ENCODE data around the gene CTAGE15.
"Not testable (repeated sequence)": the region's sequence is repeated elsewhere in the genome, so short reads cannot be mapped to it uniquely, and the experiment has no call there.

CTAGE15 gene, protein sequence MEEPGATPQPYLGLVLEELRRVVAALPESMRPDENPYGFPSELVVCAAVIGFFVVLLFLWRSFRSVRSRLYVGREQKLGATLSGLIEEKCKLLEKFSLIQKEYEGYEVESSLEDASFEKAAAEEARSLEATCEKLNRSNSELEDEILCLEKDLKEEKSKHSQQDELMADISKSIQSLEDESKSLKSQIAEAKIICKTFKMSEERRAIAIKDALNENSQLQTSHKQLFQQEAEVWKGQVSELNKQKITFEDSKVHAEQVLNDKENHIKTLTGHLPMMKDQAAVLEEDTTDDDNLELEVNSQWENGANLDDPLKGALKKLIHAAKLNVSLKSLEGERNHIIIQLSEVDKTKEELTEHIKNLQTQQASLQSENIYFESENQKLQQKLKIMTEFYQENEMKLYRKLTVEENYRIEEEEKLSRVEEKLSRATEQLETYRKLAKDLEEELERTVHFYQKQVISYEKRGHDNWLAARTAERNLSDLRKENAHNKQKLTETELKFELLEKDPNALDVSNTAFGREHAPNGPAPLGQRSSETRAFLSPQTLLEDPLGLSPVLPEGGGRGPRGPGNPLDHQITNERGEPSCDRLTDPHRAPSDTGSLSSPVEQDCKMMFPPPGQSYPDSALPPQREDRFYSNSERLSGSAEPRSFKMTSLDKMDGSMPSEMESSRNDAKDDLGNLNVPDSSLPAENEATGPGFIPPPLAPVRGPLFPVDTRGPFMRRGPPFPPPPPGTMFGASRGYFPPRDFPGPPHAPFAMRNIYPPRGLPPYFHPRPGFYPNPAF

DNA sequence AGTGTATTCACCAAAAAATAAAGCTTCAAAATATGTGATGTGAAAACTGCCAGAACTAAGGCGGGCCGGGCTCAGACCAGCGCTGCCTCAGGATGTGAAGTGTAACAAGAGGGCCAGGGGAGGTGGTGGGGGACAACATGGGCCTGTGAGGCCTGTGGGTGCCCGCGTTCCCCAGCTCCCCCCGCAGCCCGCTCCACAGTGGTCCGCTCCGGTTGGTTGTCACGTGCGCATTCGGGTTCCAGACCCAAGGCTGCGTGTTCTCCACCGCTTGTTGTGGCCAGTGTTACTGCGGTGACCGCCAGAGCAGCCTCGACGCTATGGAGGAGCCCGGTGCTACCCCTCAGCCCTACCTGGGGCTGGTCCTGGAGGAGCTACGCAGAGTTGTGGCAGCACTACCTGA lies at the start of gene CTAGE15:
Gene CTAGE15 (plus strand): TSS at position 301 of the 400 bp plus-strand sequence. CDS start 17 bp downstream, at position 318.
- DNase-seq (ENCODE audit: low read depth): not testable (repeated sequence)

DNA sequence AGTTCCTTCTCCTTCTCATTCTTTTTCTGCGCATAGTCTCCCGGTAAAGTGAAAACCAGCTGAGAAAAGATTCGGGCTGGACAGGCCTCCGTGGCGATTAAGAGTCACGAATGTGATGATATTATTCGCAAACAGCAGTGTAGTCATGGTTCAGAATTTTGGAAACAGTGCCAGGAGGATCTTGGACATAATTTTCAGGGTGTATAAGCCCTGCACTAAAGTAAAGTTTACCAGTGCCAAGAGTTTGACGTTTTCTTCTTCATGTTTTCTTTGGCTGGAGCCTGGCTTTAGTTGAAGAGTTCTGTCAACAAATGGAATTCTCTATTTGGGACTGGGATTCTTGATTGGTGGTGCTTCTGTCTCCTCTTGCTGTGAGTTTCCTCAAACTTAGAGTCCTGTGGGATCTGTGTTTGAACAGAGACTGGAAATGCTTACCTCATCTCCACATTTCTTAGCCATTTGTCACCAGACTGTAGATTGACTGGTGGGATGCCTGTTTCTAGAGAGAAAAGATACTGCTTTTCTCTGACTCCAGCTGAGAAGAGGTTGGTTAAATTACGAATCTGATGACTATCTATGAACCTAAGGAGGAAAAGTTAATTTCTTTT lies 49.2 kb upstream of the CTAGE15 start:
- DNase-seq (ENCODE audit: low read depth): not testable (repeated sequence)

DNA sequence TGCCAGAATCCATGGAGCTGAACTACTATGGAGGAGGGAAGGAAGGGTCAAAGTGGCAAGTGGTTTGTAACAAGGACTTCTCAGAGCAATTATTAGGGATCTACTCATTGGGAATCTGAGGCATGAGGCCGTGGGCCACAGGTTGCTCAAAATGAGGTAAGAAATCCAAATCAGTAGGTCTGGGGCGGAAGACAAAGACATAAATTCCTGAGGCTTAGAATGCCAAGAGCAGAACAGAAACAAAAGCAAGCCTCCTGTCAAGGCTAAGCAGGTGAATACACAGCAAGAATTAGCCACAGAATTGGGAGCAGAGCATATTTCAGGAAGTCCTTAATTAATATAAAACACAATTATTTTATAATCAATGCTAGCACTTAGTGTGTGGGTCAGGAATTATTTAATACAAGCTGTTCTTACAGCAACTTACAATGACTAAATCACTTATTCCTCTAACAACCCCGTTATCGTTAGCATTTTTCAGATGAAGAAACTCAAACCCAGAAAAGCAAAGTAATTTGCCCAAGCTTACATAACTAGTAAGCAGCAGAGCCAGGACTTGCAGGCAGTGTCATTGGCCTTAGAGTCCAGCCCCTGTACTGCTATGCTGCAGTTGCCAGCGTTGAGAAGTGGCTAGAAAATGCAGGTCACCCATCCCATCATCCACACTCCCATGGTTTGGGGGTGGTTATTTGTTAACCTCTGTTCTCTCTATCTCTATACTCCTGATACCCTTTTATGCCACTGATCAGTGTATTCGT lies 40.3 kb upstream of the CTAGE15 start:
- not testable (repeated sequence) for DNase-seq (ENCODE audit: low read depth)

DNA sequence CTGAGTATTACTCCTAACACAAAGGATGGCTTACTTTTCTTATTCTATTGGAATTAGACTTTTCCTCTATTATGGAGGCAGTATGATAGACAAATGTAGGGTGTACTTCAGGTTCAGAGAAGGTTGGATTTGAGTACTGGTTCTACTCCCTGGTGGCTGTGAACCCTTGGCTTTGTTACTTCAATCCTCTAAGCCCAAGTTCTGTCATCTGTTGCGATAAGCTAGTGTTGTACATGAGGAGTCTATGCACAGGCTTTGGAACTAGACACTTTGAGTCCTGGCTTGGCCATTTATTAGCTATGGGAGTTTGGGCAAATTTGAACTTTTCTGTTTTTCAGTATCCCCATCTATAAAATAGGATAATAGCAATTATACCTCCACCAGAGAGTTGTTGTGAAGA lies 39.7 kb upstream of the CTAGE15 start:
- DNase-seq (ENCODE audit: low read depth): not testable (repeated sequence)

DNA sequence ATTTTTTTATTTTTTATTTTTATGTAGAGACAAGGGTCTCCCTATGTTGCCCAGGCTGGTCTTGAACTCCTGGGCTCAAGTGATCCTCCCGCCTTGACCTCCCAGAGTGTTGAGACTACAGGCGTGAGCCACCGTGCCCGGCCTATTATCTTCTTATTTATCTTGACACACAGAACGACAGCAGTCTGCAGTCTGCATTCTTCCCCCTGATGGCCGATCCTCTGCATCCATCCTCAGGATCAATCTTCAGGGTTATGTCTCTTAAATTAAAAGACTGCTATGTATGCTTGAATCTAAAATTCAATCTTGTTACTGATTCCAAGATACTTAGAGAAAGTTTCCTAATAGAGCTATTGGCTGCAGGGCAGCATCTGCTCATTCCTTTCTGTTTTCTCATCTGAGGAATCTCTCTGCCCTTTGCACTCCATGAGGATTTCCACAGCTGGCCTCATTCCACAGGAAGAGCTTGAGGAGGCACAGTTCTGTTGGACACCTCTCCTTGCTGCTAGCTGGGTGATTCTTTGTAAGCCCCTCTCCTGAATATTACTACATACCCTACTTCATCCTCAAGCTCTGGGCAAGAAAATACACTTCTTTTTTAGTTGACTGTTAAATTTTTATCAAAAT lies 38.3 kb upstream of the CTAGE15 start:
- not testable (repeated sequence) for DNase-seq (ENCODE audit: low read depth)

DNA sequence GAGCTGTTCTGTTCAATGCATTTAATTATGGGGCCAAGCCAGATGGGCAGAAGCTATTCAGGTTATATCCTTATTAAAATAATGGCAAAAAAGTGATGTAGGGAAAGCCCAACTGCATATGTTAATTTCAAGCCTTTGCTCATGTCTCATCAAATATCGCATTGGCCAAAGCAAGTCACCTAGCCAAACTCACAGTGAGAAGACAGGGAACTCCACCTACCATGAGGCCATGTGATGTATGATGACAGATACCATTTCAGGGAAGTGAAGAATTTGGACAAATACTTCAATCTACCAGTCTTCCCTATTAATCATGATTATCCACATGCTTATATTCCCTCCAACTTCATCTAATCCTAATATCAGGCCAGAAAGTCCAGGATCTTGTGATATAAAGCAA lies 35.2 kb upstream of the CTAGE15 start:
- DNase-seq (ENCODE audit: low read depth): not testable (repeated sequence)

DNA sequence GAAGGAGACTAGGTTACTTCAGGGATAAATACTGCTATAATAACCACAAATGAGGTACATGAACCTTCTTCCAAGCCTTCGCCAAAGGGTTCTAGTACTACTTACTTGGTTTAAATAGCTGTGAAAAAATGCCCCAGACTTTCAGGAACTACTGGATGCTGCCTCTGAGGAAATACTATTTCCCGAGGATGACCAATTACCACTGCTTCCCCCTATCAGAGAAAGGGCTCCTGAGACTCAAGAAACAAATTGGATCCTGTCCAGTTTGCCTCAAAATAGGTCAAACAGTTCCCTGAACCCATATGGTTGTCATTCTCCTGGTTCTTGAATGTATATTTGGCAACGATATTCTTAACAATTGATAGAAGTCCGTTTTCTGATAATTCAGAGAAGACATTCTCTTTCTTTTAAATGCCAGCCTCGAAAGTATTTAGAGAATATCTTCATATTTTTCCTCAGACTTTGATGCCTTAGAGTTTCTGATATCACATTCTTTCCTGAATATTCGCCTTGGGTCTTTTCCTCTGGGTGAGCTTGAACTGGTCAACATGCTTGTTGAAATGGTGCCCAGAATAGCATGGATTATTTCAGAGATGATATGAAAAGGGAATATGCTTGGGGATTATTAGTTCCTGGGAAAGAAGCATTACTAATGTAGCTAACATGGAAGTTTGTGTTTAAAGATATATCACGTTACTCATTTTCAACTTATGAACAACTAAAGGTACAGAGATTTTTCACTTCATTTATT lies 28.1 kb upstream of the CTAGE15 start:
- not testable (repeated sequence) for DNase-seq (ENCODE audit: low read depth)

DNA sequence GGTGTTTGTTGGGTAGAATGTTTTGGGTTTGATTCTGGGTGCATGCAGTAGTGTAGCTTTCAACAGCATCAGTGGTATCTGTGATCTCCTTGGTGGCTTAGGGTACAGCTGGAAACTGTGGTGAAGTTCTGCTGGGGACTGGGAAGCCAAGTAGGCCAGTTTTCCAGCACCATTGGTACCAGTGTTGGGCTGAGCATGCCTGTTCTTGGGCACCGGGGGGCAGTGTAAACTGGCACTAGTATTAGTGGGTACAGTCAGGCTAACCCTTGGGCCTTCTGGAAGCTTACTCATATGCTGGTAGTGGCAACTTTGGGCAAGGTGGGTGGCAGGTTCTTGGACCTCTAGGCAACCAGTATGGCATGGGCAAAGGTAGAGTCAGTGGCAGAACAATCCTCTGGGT lies 15.6 kb upstream of the CTAGE15 start:
- not testable (repeated sequence) for DNase-seq (ENCODE audit: low read depth)

DNA sequence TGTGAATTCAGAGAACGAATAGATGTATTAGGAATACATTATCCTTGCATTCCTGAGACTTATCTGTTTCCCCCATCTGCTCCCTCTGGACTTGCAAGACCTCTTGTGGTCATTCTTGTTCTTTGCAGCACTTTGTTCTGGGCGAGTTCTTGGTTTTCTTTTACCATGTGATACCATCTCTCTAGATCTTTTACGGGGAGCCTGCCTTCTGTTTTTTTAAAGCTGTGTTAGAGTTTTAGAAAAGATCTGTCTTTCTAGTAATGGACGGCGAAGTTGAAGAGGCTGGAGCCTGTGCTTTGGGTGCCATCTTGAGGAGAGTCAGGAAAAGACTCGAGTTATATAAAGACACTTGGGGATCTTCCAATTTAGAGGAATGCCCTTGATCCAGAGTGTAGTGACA lies 8.3 kb upstream of the CTAGE15 start:
- DNase-seq (ENCODE audit: low read depth): not testable (repeated sequence)

DNA sequence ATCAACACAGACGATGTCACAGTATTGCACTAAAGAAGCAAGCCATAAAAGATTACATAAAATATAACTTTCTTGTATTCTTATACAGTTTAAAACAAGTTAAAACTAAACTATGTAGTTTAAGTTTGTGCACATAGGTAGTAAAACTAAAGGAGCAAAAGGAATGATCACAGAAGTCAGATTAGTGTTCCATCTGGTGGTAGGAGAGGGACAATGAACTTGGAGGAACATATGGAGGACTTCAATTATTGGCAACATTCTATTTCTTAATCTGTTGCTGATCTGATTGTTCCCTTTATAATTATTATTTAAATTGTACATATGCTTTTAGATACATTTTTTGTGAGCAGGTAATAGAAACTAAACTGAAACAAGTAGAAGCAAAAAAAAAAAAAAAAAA lies 5.6 kb upstream of the CTAGE15 start:
- DNase-seq (ENCODE audit: low read depth): not testable (repeated sequence)

DNA sequence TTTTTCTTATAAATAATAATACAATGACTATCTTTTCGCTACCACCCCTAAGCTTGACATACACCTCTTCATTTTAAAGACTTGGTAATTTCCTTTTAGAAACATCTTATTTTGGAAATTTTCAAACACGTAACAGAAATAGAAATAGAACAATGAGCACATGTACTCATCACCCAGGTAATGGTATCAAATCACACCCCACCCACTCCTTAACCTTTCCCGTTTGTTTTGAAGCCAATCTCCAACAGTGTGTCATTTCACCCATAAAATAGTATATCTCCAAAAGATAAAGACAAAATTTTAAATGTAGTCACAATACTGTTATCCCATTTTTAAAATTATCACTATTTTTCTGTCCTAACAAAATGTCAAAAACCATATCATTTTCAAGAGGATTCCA lies 16.6 kb downstream of the CTAGE15 start:
- DNase-seq (ENCODE audit: low read depth): not testable (repeated sequence)

DNA sequence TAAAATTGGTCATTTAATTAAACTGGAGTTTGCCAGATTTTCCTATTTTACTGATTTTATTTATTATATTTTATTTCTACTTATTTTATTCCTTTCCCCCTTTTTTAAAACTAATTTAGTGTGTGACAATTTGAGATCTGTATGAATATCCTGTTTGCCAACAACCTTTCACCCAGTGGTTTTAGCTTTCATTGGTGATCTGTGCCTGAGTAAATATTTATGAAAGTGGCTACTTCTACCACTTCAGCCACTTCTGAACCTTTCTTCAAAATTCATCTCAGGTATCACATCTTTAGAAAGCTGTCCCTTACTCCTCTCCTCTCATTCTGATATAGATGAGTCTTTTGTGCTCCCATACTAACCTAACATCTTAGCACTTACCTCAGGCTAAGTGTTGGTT lies 18.3 kb downstream of the CTAGE15 start:
- DNase-seq (ENCODE audit: low read depth): not testable (repeated sequence)

DNA sequence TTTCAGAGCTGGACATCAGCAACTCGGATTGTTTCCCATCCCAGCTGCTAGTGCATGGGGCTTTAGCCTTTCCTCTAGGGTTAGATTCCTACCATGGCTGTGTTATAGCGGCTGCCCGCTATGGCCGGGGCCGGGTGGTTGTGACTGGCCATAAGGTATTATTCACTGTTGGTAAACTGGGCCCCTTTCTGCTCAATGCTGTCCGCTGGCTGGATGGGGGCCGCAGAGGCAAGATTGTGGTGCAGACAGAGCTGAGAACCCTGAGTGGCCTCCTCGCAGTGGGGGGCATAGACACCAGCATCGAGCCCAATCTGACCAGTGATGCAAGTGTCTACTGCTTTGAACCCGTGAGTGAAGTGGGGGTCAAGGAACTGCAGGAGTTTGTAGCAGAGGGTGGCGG lies 26.5 kb downstream of the CTAGE15 start:
- not testable (repeated sequence) for DNase-seq (ENCODE audit: low read depth)

DNA sequence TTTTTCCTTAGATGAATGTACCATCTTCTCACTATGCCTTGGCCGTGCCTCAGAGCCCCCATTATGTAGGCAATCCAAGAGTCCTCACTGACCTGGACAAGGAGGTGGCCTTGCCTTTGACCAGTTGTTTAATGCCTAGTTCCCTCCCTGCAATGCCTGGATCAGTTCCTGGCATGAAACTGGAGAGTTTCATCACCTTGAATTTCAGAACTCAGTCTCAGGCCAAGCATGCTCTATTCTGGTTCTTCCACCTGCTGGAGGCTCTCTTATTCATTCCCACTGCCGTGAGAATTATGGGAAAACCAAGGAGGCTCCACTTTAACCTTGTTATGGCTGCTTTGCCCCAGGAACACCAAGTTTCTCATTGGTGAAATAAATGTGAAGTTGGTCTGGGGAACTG lies 31.9 kb downstream of the CTAGE15 start:
- not testable (repeated sequence) for DNase-seq (ENCODE audit: low read depth)

DNA sequence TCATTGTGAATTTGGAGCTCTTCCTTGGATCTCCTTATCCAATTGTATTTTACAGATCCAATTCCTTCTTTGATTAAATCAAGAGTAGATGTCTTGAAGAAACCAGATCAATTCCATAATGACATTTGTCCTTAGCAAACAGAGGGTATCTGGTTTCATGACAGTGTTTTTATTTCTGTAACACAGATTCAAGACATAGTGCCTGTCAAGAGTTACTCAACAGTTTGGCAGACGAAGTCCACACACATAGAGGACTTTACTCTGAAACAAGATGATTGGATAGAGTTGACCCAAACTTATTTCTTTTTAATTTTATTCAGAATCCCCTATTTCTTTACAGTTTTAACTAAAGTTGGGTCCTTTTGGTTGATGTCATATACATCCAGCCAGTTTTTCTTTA lies 34.5 kb downstream of the CTAGE15 start:
- DNase-seq (ENCODE audit: low read depth): not testable (repeated sequence)

DNA sequence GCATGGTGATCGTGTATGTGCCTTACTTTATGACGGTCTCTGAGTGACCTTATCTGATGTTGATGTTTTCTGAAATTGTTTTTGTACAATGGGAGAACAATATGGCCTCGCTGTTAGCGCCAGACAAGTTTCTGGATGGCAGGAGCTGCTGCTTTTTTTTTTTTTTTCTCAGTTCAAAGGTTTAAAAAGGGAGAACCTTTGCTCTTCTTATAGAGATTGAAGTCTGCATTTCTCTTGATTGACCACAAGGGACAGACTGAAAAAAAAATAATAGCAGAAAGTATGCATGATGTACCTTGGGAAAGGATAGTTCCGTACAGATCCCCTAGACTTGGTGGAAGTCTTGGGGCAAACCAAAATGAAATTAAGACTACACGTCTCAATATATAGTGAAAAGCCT lies 43.9 kb downstream of the CTAGE15 start:
- not testable (repeated sequence) for DNase-seq (ENCODE audit: low read depth)

DNA sequence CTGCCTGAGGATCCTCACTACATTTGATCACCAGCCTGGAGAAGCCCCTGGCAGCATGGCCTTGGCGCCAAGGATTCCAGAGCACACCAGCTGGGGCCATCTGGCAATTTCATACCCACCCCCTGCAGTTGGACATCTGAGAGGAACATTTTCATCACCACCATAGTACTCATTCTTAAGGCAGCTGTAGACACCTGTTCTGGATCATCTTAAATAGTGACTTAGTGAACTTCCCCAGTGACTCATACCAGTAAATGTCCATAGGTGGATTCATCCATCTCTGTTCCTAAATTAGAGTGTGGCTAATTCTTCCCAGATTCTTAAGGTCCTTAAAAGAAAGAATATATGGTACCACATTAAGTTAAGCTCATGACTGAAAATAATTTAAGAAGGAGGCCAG lies 45.6 kb downstream of the CTAGE15 start:
- DNase-seq (ENCODE audit: low read depth): not testable (repeated sequence)

DNA sequence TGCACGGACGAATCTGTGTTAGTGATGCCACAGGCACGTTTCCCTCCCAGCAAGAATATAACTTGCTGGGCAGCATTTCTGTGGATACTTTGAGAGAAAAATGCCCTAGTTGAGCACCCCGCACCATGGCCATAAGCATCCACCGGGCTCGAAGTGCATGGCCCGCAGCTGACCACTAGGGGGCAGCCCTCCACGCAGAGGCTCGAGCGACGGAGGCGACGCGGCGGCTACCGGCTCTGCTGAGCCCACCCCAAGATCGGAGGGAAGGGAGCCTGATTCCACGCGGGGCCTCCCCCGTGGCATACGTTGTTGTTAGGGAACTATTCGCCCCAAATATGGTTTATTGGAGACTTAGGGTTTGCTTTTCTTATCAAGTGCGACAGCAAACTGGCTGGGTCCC lies 48.5 kb downstream of the CTAGE15 start:
- DNase-seq (ENCODE audit: low read depth): not testable (repeated sequence)

DNA sequence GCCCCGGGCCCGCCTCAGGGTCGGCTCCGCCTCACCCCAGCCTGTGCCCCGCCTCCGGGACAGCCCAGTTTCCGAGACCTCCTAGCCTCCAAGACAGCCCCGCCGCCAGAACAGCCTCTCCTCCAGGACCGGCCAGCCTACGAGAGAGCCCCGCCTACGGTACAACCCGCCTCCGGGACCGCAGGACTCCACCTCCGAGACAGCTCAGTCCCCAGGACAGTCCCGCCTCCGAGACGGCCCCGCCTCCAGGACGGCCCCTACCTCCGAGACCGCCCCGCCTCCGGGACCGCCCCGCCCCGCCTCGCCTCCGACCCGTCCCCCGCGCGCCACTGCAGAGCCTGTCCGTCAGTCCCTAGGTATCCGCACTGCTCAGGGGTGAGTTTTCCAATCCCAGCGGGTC lies 49.0 kb downstream of the CTAGE15 start, which contains the start of gene TCAF2:
Gene TCAF2 (plus strand): TSS at position 329 of the 400 bp plus-strand sequence.
- peak; percentile 59 for DNase-seq (ENCODE audit: low read depth)

DNA sequence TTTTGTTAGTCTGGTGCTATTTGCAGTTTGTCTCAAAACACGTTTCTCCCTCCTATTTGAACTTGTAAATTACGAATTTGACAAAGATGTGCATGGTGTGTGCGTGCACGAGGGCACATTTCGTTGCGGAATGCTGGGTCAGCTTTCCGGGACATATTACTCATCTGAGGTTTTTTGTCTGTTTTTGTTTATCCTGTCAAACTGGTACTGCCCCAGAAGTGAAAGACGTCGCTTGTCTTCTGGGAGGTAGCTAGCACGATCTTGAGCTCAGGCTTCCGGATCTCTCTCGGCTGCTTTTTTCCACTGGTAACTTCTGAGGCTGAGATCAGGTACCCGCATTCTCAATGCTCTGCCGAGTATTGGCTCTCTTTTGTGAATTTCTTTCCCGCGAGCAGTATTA lies 49.6 kb downstream of the CTAGE15 start:
- DNase-seq (ENCODE audit: low read depth): not testable (repeated sequence)

All from activated T-helper 9 cell treated with anti-CD3 and anti-CD28 coated beads, Interleukin-2, amount 50 U/mL, for 16 hours (primary cell).